Lower leg skin (tissue), 4 donors: Measurements from ENCODE around the gene ADAMTSL1. TPM values are rescaled to one million over a fixed set of nuclear protein-coding genes. Genes with fewer than 3 reads are reported as not detected.

ENCODE experiments used
- DNase-seq, 2 donors: peaks; one replicate each; pipeline ENCODE4 v3.0.0-alpha.2; 2019; ENCODE audit warnings: low spot score in 2 of 2
- H3K4me3 ChIP-seq: fragments of 200-600 bp; sonication (generic); 2 replicates; pipeline ENCODE4 v1.5.1; 2017; ENCODE audit warnings: mild to moderate bottlenecking, low read depth; ENCODE audit not compliant: poor library complexity, severe bottlenecking
- POLR2A ChIP-seq, 2 donors: fragments of 450-650 bp; IDR thresholded peaks; one replicate each; pipeline ENCODE4 v1.6.1; 2016 to 2017; ENCODE audit warnings: antibody characterized with exemption in 2 of 2, mild to moderate bottlenecking in 1 of 2, moderate library complexity in 1 of 2
- WGBS, 2 donors: methylation state at CpG; one replicate each; pipeline ENCODE4 v1.1.5; 2018; 5-methylcytosine and 5-hydroxymethylcytosine counted together
- intact Hi-C: fragments of 100-400 bp; cut with DNase I; formaldehyde crosslinking; loops from one replicate; pipeline ENCODE4 v1.15.0; 2023; ENCODE audit warnings: low total_unique reads
- total RNA-seq, 4 donors: library from RNA; depleted of rRNA; stranded (reverse); fragments of >200 nt; gene quantifications; one replicate each; pipeline ENCODE4 v1.1.0, GENCODE V29; 2016
- TF ChIP-seq, protein P1 (sequence below), 3 donors: fragments of 450-650 bp; IDR thresholded peaks; one replicate each; pipeline ENCODE4 v1.5.1; 2016; ENCODE audit warnings: antibody characterized with exemption in 3 of 3, mild to moderate bottlenecking in 3 of 3, moderate library complexity in 2 of 3

ADAMTSL1 gene
- total RNA-seq, 4 donors from 2014 or later, result 1.2 to 3.6 (median 1.9) TPM

DNA sequence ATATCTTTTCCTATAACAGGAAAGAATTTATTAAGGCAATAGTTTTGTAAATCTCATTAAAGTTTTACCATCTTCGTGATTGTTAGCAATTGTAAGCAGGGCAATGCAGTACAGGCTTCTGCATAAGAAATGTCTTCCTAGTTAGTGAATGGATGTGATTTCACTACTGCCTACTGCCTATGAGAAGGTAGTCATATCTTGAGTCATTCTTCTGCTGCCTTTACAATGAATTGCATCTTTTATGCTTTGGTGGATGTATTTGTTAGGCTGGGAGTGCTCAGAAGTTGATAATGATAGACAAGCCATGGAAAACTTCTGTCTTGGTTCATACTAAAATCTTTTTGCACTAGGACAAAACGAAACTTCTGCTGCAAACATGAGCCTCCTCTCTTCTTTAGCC is 128.0 kb downstream of the ADAMTSL1 start:
- TF ChIP-seq POLR2A (IDR thresholded peaks at IDR 0.05), result no peak
- TF ChIP-seq, protein P1, sequence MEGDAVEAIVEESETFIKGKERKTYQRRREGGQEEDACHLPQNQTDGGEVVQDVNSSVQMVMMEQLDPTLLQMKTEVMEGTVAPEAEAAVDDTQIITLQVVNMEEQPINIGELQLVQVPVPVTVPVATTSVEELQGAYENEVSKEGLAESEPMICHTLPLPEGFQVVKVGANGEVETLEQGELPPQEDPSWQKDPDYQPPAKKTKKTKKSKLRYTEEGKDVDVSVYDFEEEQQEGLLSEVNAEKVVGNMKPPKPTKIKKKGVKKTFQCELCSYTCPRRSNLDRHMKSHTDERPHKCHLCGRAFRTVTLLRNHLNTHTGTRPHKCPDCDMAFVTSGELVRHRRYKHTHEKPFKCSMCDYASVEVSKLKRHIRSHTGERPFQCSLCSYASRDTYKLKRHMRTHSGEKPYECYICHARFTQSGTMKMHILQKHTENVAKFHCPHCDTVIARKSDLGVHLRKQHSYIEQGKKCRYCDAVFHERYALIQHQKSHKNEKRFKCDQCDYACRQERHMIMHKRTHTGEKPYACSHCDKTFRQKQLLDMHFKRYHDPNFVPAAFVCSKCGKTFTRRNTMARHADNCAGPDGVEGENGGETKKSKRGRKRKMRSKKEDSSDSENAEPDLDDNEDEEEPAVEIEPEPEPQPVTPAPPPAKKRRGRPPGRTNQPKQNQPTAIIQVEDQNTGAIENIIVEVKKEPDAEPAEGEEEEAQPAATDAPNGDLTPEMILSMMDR (IDR thresholded peaks at IDR 0.05), result no peak
- no peak for DNase-seq
- intact Hi-C loops, result no loop called here
- WGBS, 2 donors, result 77 to 84% methylated on average over 2 of the region's 2 CpGs
- no peak overlapping the region for H3K4me3 ChIP-seq

- TF ChIP-seq, protein P1 (IDR thresholded peaks at IDR 0.05), result no peak
- no peak for TF ChIP-seq POLR2A (IDR thresholded peaks at IDR 0.05)
- intact Hi-C loops, result no loop called here
- H3K4me3 ChIP-seq, result no peak overlapping the region
- no peak for DNase-seq
- WGBS, 2 donors, result 86% methylated on average over 8 of the region's 8 CpGs
Measured at GRCh38 chr9:18604767-18605730, 131.1 kb downstream of the ADAMTSL1 start.

GRCh38 chr9:18605766-18606180 is 131.8 kb downstream of the ADAMTSL1 start:
- WGBS, 2 donors, result 65 to 69% methylated on average over 6 of the region's 6 CpGs
- peak in 1 of 2 donors; percentile 18 for DNase-seq
- TF ChIP-seq POLR2A (IDR thresholded peaks at IDR 0.05), result no peak
- TF ChIP-seq, protein P1 (IDR thresholded peaks at IDR 0.05), result no peak
- intact Hi-C loops, result no loop called here
- no peak overlapping the region for H3K4me3 ChIP-seq

- no peak overlapping the region for H3K4me3 ChIP-seq
- TF ChIP-seq, protein P1 (IDR thresholded peaks at IDR 0.05), result no peak
- no peak for TF ChIP-seq POLR2A (IDR thresholded peaks at IDR 0.05)
- intact Hi-C loops, result no loop called here
- 69 to 71% methylated on average over 2 of the region's 2 CpGs for WGBS, 2 donors
- no peak for DNase-seq
Measured at GRCh38 chr9:18606281-18606680, 132.3 kb downstream of the ADAMTSL1 start.

DNA sequence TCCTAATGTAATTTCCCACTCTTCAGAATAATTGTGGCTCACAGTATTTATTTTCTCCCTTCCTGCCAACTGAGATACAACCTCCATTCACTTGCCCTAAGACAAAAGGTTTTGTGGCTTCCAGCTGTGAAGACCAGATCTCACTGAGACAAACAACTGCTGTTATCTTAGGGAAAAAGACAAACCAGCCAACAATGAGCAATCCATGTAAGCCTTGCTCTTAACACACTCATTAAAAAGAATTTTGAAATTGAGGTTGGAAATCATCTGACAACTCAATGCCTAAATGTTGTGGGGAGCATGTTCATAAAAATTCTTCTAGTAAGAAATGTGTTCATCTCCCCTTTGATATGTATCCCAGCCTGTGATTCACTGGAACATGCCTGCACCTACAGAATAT is 132.9 kb downstream of the ADAMTSL1 start:
- no peak for DNase-seq
- TF ChIP-seq, protein P1 (IDR thresholded peaks at IDR 0.05), result no peak
- no peak for TF ChIP-seq POLR2A (IDR thresholded peaks at IDR 0.05)
- no peak overlapping the region for H3K4me3 ChIP-seq
- intact Hi-C loops, result no loop called here
